Ecto neural progenitor cell (in vitro differentiated cells): ENCODE results near the gene NPEPPS.

Experiments
- DNase-seq: peaks from one replicate; pipeline ENCODE4 v3.0.0-alpha.2; 2018; ENCODE audit warnings: low spot score

Gene NPEPPS

GRCh38 chr17:47663912-47664623 is 133.2 kb downstream of the NPEPPS start:
- peak; percentile 74 for DNase-seq

GRCh38 chr17:47664624-47664941 is 133.7 kb downstream of the NPEPPS start:
- no peak for DNase-seq

- no peak for DNase-seq
Measured at GRCh38 chr17:47665655-47666054, 134.7 kb downstream of the NPEPPS start.

GRCh38 chr17:47669081-47669480 is 138.2 kb downstream of the NPEPPS start:
- no peak for DNase-seq

GRCh38 chr17:47670064-47670463 is 139.2 kb downstream of the NPEPPS start:
- no peak for DNase-seq
